ENCODE results near the gene TIGD1. TPM values are rescaled to one million over a fixed set of nuclear protein-coding genes. Genes with fewer than 3 reads are reported as not detected.

The TIGD1 gene
- total RNA-seq, 2 donors from 2014 or later = 3.0 to 4.4 TPM

GRCh38 chr2:232537499-232537898, 12.9 kb downstream of the TIGD1 start:
- no peak overlapping the region for H3K9ac ChIP-seq (ENCODE audit: low read depth in 2 of 2, low read length in 2 of 2)
- no peaks in the 10 kb centered on the region for H3K9me3 ChIP-seq
- TF ChIP-seq CTCF (IDR thresholded peaks at IDR 0.05) = no peak
- intact Hi-C loops (cut with DNase I) = no loop called here
- no peaks in the 10 kb centered on the region for H3K36me3 ChIP-seq
- no peaks in the 10 kb centered on the region for H3K4me1 ChIP-seq
- no peak overlapping the region for H3K27ac ChIP-seq
- no peak for DNase-seq
- H3K4me3 ChIP-seq = no peak overlapping the region
- no peaks in the 10 kb centered on the region for H3K27me3 ChIP-seq

- no peaks in the 10 kb centered on the region for H3K36me3 ChIP-seq
- H3K27me3 ChIP-seq = no peaks in the 10 kb centered on the region
- no peak for DNase-seq
- H3K9me3 ChIP-seq = no peaks in the 10 kb centered on the region
- no peak overlapping the region for H3K9ac ChIP-seq (ENCODE audit: low read depth in 2 of 2, low read length in 2 of 2)
- no peak overlapping the region for H3K27ac ChIP-seq
- TF ChIP-seq CTCF (IDR thresholded peaks at IDR 0.05) = peak; percentile 53
- H3K4me1 ChIP-seq = no peaks in the 10 kb centered on the region
- H3K4me3 ChIP-seq = no peak overlapping the region
- intact Hi-C loops (cut with DNase I) = no loop called here
These were observed 13.3 kb downstream of the TIGD1 start for GRCh38 chr2:232537079-232537478.

GRCh38 chr2:232535761-232536530, 14.4 kb downstream of the TIGD1 start:
- H3K27me3 ChIP-seq = no peaks in the 10 kb centered on the region
- intact Hi-C loops (cut with DNase I) = no loop called here
- no peak for DNase-seq

GRCh38 chr2:232534940-232535651, 15.3 kb downstream of the TIGD1 start:
- Histone ChIP-seq H3K27me3 (no peaks in the 10 kb centered on the region), H3K9me3 (no peaks in the 10 kb centered on the region)
- intact Hi-C loops (cut with DNase I) = no loop called here

More at GRCh38 chr2:232535761-232536530, 14.4 kb downstream of the TIGD1 start:
- Histone ChIP-seq H3K4me1 (no peaks in the 10 kb centered on the region), H3K36me3 (no peaks in the 10 kb centered on the region), H3K4me3 (no peak overlapping the region), H3K9me3 (no peaks in the 10 kb centered on the region), H3K27ac (no peak overlapping the region), H3K9ac (ENCODE audit: low read depth in 2 of 2, low read length in 2 of 2) (no peak overlapping the region)
- no peak for TF ChIP-seq CTCF (IDR thresholded peaks at IDR 0.05)

More at GRCh38 chr2:232534940-232535651, 15.3 kb downstream of the TIGD1 start:
- Histone ChIP-seq H3K4me1 (no peaks in the 10 kb centered on the region), H3K9ac (ENCODE audit: low read depth in 2 of 2, low read length in 2 of 2) (no peak overlapping the region), H3K27ac (no peak overlapping the region), H3K4me3 (no peak overlapping the region), H3K36me3 (no peaks in the 10 kb centered on the region)
- TF ChIP-seq CTCF (IDR thresholded peaks at IDR 0.05) = no peak
- no peak for DNase-seq

Data from colonic mucosa (tissue), 4 donors.